SK-N-SH (cell line): ENCODE data around the gene P2RY6.

Experiments used
- CHD2 ChIP-seq: fragments of 150-350 bp; IDR thresholded peaks from 2 replicates; pipeline ENCODE4 v1.6.1; 2018; ENCODE audit warnings: low read length; ENCODE audit not compliant: partially characterized antibody
- NFIC ChIP-seq: IDR thresholded peaks from 2 replicates; pipeline ENCODE4 v1.4.0; 2012; ENCODE audit warnings: borderline replicate concordance
- POLR2AphosphoS5 ChIP-seq: IDR thresholded peaks from 2 replicates; pipeline ENCODE4 v1.6.1; 2012; ENCODE audit warnings: low read depth, low read length
- TAF1 ChIP-seq: IDR thresholded peaks from 2 replicates; pipeline ENCODE4 v1.6.1; 2012; ENCODE audit warnings: low read depth, mild to moderate bottlenecking, low read length, moderate library complexity, borderline replicate concordance
- TF ChIP-seq, protein P1 (sequence below): fragments of 200-600 bp; sonication (generic); IDR thresholded peaks from 2 replicates; pipeline ENCODE4 v1.6.1; 2017; ENCODE audit warnings: antibody characterized with exemption, mild to moderate bottlenecking, moderate library complexity
- TF ChIP-seq, protein P2 (sequence below): IDR thresholded peaks from 2 replicates; pipeline ENCODE4 v1.4.0; 2012; ENCODE audit warnings: low read depth, borderline replicate concordance
- TF ChIP-seq, protein P3 (sequence below): IDR thresholded peaks from 2 replicates; pipeline ENCODE4; 2012

DNA sequence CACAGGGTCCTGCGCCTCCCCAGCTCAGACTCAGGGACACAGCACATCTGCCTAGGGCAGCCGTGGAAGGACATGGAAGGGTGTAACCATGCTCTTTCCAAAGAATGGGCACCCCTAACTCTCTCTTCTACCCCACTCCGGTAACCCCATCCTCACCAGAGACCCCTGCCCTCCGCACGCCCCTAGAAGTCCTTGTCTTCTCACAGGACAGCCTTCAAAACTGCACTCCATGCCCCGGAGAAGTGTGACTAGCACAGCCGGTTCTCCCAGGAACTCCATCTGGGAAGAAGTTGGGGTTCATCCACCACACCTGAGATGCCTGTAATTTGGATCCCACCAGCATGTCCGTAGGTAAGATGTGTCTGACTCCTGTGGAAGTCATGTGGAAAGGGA is 29.0 kb upstream of the P2RY6 start:
- TF ChIP-seq POLR2AphosphoS5 (no peak), TAF1 (no peak), CHD2 (no peak), NFIC (no peak)
- TF ChIP-seq, protein P1, sequence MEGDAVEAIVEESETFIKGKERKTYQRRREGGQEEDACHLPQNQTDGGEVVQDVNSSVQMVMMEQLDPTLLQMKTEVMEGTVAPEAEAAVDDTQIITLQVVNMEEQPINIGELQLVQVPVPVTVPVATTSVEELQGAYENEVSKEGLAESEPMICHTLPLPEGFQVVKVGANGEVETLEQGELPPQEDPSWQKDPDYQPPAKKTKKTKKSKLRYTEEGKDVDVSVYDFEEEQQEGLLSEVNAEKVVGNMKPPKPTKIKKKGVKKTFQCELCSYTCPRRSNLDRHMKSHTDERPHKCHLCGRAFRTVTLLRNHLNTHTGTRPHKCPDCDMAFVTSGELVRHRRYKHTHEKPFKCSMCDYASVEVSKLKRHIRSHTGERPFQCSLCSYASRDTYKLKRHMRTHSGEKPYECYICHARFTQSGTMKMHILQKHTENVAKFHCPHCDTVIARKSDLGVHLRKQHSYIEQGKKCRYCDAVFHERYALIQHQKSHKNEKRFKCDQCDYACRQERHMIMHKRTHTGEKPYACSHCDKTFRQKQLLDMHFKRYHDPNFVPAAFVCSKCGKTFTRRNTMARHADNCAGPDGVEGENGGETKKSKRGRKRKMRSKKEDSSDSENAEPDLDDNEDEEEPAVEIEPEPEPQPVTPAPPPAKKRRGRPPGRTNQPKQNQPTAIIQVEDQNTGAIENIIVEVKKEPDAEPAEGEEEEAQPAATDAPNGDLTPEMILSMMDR, result no peak
- TF ChIP-seq, protein P2, sequence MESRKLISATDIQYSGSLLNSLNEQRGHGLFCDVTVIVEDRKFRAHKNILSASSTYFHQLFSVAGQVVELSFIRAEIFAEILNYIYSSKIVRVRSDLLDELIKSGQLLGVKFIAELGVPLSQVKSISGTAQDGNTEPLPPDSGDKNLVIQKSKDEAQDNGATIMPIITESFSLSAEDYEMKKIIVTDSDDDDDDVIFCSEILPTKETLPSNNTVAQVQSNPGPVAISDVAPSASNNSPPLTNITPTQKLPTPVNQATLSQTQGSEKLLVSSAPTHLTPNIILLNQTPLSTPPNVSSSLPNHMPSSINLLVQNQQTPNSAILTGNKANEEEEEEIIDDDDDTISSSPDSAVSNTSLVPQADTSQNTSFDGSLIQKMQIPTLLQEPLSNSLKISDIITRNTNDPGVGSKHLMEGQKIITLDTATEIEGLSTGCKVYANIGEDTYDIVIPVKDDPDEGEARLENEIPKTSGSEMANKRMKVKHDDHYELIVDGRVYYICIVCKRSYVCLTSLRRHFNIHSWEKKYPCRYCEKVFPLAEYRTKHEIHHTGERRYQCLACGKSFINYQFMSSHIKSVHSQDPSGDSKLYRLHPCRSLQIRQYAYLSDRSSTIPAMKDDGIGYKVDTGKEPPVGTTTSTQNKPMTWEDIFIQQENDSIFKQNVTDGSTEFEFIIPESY, result no peak
- TF ChIP-seq, protein P3, sequence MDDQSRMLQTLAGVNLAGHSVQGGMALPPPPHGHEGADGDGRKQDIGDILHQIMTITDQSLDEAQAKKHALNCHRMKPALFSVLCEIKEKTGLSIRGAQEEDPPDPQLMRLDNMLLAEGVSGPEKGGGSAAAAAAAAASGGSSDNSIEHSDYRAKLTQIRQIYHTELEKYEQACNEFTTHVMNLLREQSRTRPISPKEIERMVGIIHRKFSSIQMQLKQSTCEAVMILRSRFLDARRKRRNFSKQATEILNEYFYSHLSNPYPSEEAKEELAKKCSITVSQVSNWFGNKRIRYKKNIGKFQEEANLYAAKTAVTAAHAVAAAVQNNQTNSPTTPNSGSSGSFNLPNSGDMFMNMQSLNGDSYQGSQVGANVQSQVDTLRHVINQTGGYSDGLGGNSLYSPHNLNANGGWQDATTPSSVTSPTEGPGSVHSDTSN, result no peak
